IMR-90 (cell line): ENCODE data around the gene HS3ST6. TPM values are rescaled to one million over a fixed set of nuclear protein-coding genes. Genes with fewer than 3 reads are reported as not detected.

Experiments
- ATAC-seq: fragments of 200-7000 bp; cut with Tn5 transposase; 2 replicates; pipeline ENCODE4 v1.9.1; 2020; ENCODE audit warnings: low read depth, mild to moderate bottlenecking, moderate library complexity
- BruUV-seq: library from RNA; stranded (reverse); fragments of 400-500 nt; replicated peaks from 2 replicates; lab custom pipeline; 2021; lab: Mats Ljungman, UMichigan
- CTCF ChIA-PET: fragments of 300-600 bp; formaldehyde crosslinking; extraction: SDS; loops from one replicate; lab custom pipeline; 2021; ENCODE audit warnings: antibody characterized with exemption; lab: Yijun Ruan, JAX
- POLR2A ChIA-PET: fragments of 300-600 bp; sonication (Branson Sonifier 250); formaldehyde crosslinking; loops from one replicate; lab custom pipeline; 2022; ENCODE audit warnings: antibody characterized with exemption; ENCODE audit not compliant: unreplicated experiment; lab: Charles Lee
- DNase-seq: peaks from one replicate; pipeline ENCODE4 v3.0.0; 2013
- H2AFZ ChIP-seq: replicated peaks from 2 replicates; pipeline ENCODE3; 2013; ENCODE audit warnings: low read length, mild to moderate bottlenecking; ENCODE audit not compliant: poor library complexity
- H2AK5ac ChIP-seq: 2 replicates; pipeline ENCODE4 v1.6.1; 2013; ENCODE audit warnings: low read depth, low read length, inconsistent platforms
- H2AK9ac ChIP-seq: replicated peaks from 2 replicates; pipeline ENCODE3; 2013; ENCODE audit warnings: mild to moderate bottlenecking, low read depth, low read length, moderate library complexity; ENCODE audit not compliant: poor library complexity
- H2BK120ac ChIP-seq: 2 replicates; pipeline ENCODE4 v1.6.1; 2013; ENCODE audit warnings: low read depth, low read length, inconsistent platforms
- H2BK15ac ChIP-seq: 3 replicates; pipeline ENCODE4 v1.6.1; 2013; ENCODE audit warnings: low read depth, low read length, inconsistent platforms
- H2BK20ac ChIP-seq: 2 replicates; pipeline ENCODE4 v1.6.1; 2013; ENCODE audit warnings: low read depth, mild to moderate bottlenecking, inconsistent platforms, low read length, moderate library complexity
- H2BK5ac ChIP-seq: 2 replicates; pipeline ENCODE4 v1.6.1; 2013; ENCODE audit warnings: mild to moderate bottlenecking, low read depth, low read length, inconsistent platforms; ENCODE audit not compliant: poor library complexity, severe bottlenecking
- H3K14ac ChIP-seq: replicated peaks from 2 replicates; pipeline ENCODE4 v1.6.1; 2013; ENCODE audit warnings: low read depth, low read length, inconsistent platforms
- H3K18ac ChIP-seq: 2 replicates; pipeline ENCODE4 v1.6.1; 2013; ENCODE audit warnings: low read depth, low read length, control low read depth
- H3K23ac ChIP-seq: 2 replicates; pipeline ENCODE4 v1.6.1; 2013; ENCODE audit warnings: low read depth, low read length, inconsistent platforms
- H3K27ac ChIP-seq: 2 replicates; pipeline ENCODE4 v1.5.1; 2013; ENCODE audit warnings: mild to moderate bottlenecking, control low read depth, low read length; ENCODE audit not compliant: insufficient read depth
- H3K27me3 ChIP-seq: 2 replicates; pipeline ENCODE4 v1.6.1; 2013; ENCODE audit warnings: low read length; ENCODE audit not compliant: control insufficient read depth, insufficient read depth
- H3K36me3 ChIP-seq: 2 replicates; pipeline ENCODE4 v1.6.1; 2013; ENCODE audit warnings: low read length, mixed read lengths; ENCODE audit not compliant: control insufficient read depth, insufficient read depth
- H3K4ac ChIP-seq: 2 replicates; pipeline ENCODE4 v1.6.1; 2013; ENCODE audit warnings: low read depth, low read length, inconsistent platforms
- H3K4me1 ChIP-seq: 2 replicates; pipeline ENCODE4 v1.6.1; 2013; ENCODE audit warnings: low read length, mixed read lengths; ENCODE audit not compliant: control insufficient read depth, insufficient read depth
- H3K4me2 ChIP-seq: 2 replicates; pipeline ENCODE4 v1.6.1; 2013; ENCODE audit warnings: low read depth, mild to moderate bottlenecking, control low read depth, low read length, moderate library complexity
- H3K4me3 ChIP-seq: 2 replicates; pipeline ENCODE4 v1.5.1; 2013; ENCODE audit warnings: low read depth, mild to moderate bottlenecking, control low read depth, low read length, moderate library complexity; ENCODE audit not compliant: insufficient read depth
- H3K56ac ChIP-seq: 2 replicates; pipeline ENCODE4 v1.6.1; 2013; ENCODE audit warnings: low read length, inconsistent platforms; ENCODE audit not compliant: insufficient read depth; ENCODE audit errors: extremely low read depth
- H3K79me1 ChIP-seq, 2 experiments: 2 replicates each; pipeline ENCODE4 v1.6.1; 2013; ENCODE audit warnings: low read length in 2 of 2, inconsistent platforms in 1 of 2, low read depth in 1 of 2
- H3K9ac ChIP-seq: 2 replicates; pipeline ENCODE4 v1.6.1; 2013; ENCODE audit warnings: low read depth, low read length, control low read depth
- H3K9me1 ChIP-seq: 2 replicates; pipeline ENCODE4 v1.6.1; 2013; ENCODE audit warnings: low read length, inconsistent platforms; ENCODE audit not compliant: insufficient read depth
- H3K9me3 ChIP-seq: 2 replicates; pipeline ENCODE4 v1.6.1; 2013; ENCODE audit warnings: low read length; ENCODE audit not compliant: control insufficient read depth, insufficient read depth
- H4K20me1 ChIP-seq: 2 replicates; pipeline ENCODE4 v1.6.1; 2013; ENCODE audit warnings: low read length, inconsistent platforms; ENCODE audit not compliant: insufficient read depth
- H4K5ac ChIP-seq: 2 replicates; pipeline ENCODE4 v1.6.1; 2013; ENCODE audit warnings: mild to moderate bottlenecking, low read depth, low read length, control low read depth
- H4K8ac ChIP-seq, 2 experiments: 2 replicates each; pipeline ENCODE4 v1.6.1; 2013; ENCODE audit warnings: low read depth in 2 of 2, low read length in 2 of 2, control low read depth in 1 of 2, inconsistent platforms in 1 of 2
- H4K91ac ChIP-seq: 2 replicates; pipeline ENCODE4 v1.6.1; 2013; ENCODE audit warnings: low read depth, low read length, inconsistent platforms; ENCODE audit not compliant: insufficient read depth
- SMC3 ChIP-seq: fragments of 150-350 bp; IDR thresholded peaks from 2 replicates; pipeline ENCODE4 v1.6.1; 2016; ENCODE audit warnings: low read depth, mild to moderate bottlenecking, antibody characterized with exemption, low read length, moderate library complexity
- WGBS, 2 experiments: methylation state at CpG; one replicate each; pipeline versions ENCODE4 v1.1.5 to v1.1.7; 2013; ENCODE audit warnings: missing lambda C conversion rate in 2 of 2; ENCODE audit not compliant: insufficient read length in 1 of 2; ENCODE audit errors: extremely low coverage in 2 of 2; 5-methylcytosine and 5-hydroxymethylcytosine counted together
- dilution Hi-C: fragments of 300-500 bp; cut with HindIII; formaldehyde crosslinking; loops from one replicate; pipeline ENCODE4 v1.14.3; 2018; ENCODE audit warnings: low sequenced_read_pairs; ENCODE audit not compliant: unreplicated experiment
- in situ Hi-C: fragments of 300-500 bp; cut with MboI; formaldehyde crosslinking; loops from 3 replicates; pipeline ENCODE4 v1.14.3; 2019; ENCODE audit warnings: low sequenced_read_pairs, inconsistent platforms, mixed read lengths
- intact Hi-C: fragments of 100-400 bp; cut with micrococcal nuclease; formaldehyde crosslinking; loops from 2 replicates; pipeline ENCODE4 v1.10.0; 2022
- polyA plus RNA-seq, 3 experiments: library from polyadenylated mRNA; depleted of rRNA; stranded (reverse); fragments of >200 nt; gene quantifications; 2 replicates each; pipeline ENCODE4 v1.2.3, GENCODE V29; 2012; ENCODE audit warnings: low replicate concordance in 1 of 3
- total RNA-seq: library from RNA; depleted of rRNA; stranded (reverse); fragments of >200 nt; gene quantifications from 2 replicates; pipeline ENCODE4 v1.2.3, GENCODE V29; 2012
- TF ChIP-seq, protein P1 (sequence below): conservative IDR thresholded peaks from 2 replicates; pipeline ENCODE4 v1.5.1; 2012; ENCODE audit warnings: mild to moderate bottlenecking, low read depth, low read length, improper control_type of control experiment

HS3ST6 gene
- total and polyA plus RNA-seq, 2 of the 4 experiments (the other 2 are of a cell fraction) = not detected

GRCh38 chr16:1941162-1942046 is 23.2 kb upstream of the HS3ST6 start:
- WGBS, 2 experiments = 77% methylated on average over 21 of the region's 30 CpGs; no CpG with 5 or more reads in 1 of the 2 experiments
- in situ Hi-C loops = no loop called here
- no peak overlapping the region for H3K4me3 ChIP-seq

More at GRCh38 chr16:1941162-1942046, 23.2 kb upstream of the HS3ST6 start:
- Histone ChIP-seq H3K4me2 (peak overlapping the region; percentile 76; the same call in 1 of the 2 replicates), H3K36me3 (peaks cover 23% of the 10 kb centered on the region), H3K27me3 (no peaks in the 10 kb centered on the region), H3K27ac (no peak overlapping the region), H3K79me1 (peaks cover 9 to 13% of the 10 kb centered on the region in 2 experiments; a peak in 3 of 4 replicates), H3K9me3 (no peaks in the 10 kb centered on the region), H3K9ac (no peak overlapping the region), H2BK15ac (no peak overlapping the region), H2AK9ac (peak overlapping the region; percentile 69), H4K20me1 (no peaks in the 10 kb centered on the region), H2AFZ (no peak overlapping the region), H3K14ac (no peak overlapping the region), H2BK5ac (no peak overlapping the region), H4K8ac (no peak overlapping the region), H4K91ac (no peak overlapping the region), H2BK120ac (no peak overlapping the region), H3K23ac (no peak overlapping the region), H3K4ac (no peak overlapping the region), H2AK5ac (0 out of 2 replicates have a peak overlapping the region, but pooled peaks have one; percentile 9), H3K56ac (no peak overlapping the region), H2BK20ac (no peak overlapping the region), H3K4me1 (peaks cover 5% of the 10 kb centered on the region; the same call in 1 of the 2 replicates), H4K5ac (no peak overlapping the region), H3K18ac (no peak overlapping the region), H3K9me1 (no peaks in the 10 kb centered on the region)
- no peak for DNase-seq
- intact Hi-C loops (no loop called here), dilution Hi-C loops (no loop called here)
- ChIA-PET POLR2A (interaction anchor here (1.2 kb wide), 1 partner anchor 23 kb away, joined by 3 read pairs; the partner anchor contains the start of gene RPS2), CTCF (no interaction called here)
- no TSS peak for BruUV-seq
- TF ChIP-seq SMC3 = no peak
- TF ChIP-seq, protein P1, sequence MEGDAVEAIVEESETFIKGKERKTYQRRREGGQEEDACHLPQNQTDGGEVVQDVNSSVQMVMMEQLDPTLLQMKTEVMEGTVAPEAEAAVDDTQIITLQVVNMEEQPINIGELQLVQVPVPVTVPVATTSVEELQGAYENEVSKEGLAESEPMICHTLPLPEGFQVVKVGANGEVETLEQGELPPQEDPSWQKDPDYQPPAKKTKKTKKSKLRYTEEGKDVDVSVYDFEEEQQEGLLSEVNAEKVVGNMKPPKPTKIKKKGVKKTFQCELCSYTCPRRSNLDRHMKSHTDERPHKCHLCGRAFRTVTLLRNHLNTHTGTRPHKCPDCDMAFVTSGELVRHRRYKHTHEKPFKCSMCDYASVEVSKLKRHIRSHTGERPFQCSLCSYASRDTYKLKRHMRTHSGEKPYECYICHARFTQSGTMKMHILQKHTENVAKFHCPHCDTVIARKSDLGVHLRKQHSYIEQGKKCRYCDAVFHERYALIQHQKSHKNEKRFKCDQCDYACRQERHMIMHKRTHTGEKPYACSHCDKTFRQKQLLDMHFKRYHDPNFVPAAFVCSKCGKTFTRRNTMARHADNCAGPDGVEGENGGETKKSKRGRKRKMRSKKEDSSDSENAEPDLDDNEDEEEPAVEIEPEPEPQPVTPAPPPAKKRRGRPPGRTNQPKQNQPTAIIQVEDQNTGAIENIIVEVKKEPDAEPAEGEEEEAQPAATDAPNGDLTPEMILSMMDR = 0 out of 2 replicates have a peak, but pooled peaks have one; percentile 6
- ATAC-seq = no peak
